NT2/D1 (cell line): ENCODE results near the gene TMEM106C.

Source experiments
- SUZ12 ChIP-seq: IDR thresholded peaks from 2 replicates; pipeline ENCODE4 v1.6.1; 2011; ENCODE audit not compliant: insufficient read length, insufficient read depth; ENCODE audit errors: extremely low read depth
- YY1 ChIP-seq: IDR thresholded peaks from 2 replicates; pipeline ENCODE4 v1.6.1; 2011; ENCODE audit not compliant: insufficient read length, insufficient read depth
- ZNF274 ChIP-seq: IDR thresholded peaks from 2 replicates; pipeline ENCODE4 v1.6.1; 2011; ENCODE audit warnings: mild to moderate bottlenecking, low read depth, low read length

DNA sequence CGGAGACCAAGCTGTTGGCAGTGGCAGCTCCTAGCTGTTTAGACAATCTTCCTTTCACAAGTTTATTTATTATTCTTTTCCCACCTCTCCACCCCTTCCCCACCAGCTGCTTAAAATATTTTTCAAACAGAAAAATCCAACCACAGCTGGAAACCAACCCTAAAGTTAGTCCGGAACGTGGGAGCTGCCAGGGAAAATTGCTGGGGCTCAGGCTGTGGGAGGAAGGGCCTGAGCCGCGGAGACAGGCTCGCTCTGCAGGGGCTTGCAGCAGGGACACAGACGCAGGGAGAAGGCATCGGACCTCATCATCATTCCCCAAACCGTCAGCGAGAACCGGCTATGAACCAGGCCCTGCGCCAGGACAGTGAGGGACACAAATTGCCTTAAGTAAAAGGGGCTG lies 16.1 kb upstream of the TMEM106C start:
- TF ChIP-seq YY1 (no peak), ZNF274 (no peak), SUZ12 (no peak)
